ENCODE results near the gene BICC1. TPM values are rescaled to one million over a fixed set of nuclear protein-coding genes. Genes with fewer than 3 reads are reported as not detected.
"Not testable (repeated sequence)": the region's sequence is repeated elsewhere in the genome, so short reads cannot be mapped to it uniquely, and the experiment has no call there.

The BICC1 gene
- total and polyA plus RNA-seq, 12 donors = 4.5 to 25.9 (median 9.8) TPM

DNA sequence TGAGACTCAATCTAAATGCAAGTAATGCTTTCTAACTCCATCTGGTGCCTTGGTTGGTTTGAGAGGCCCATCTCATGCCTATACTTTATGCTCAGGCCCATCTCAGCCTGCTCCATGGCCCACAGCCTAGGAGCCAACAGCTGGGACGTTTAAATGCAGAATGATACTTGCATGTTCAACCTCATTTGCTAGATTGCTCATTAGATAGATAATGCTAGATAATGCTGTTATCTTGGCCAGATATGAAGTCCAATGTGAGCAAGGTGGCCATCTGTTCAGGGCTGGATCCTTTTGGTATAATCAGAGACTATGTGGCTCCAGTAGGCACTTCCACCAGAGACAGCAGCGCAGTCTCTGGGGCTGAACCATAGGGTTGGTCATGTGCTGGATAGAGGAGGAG, 342.1 kb downstream of the BICC1 start:
- TF ChIP-seq, protein P1, sequence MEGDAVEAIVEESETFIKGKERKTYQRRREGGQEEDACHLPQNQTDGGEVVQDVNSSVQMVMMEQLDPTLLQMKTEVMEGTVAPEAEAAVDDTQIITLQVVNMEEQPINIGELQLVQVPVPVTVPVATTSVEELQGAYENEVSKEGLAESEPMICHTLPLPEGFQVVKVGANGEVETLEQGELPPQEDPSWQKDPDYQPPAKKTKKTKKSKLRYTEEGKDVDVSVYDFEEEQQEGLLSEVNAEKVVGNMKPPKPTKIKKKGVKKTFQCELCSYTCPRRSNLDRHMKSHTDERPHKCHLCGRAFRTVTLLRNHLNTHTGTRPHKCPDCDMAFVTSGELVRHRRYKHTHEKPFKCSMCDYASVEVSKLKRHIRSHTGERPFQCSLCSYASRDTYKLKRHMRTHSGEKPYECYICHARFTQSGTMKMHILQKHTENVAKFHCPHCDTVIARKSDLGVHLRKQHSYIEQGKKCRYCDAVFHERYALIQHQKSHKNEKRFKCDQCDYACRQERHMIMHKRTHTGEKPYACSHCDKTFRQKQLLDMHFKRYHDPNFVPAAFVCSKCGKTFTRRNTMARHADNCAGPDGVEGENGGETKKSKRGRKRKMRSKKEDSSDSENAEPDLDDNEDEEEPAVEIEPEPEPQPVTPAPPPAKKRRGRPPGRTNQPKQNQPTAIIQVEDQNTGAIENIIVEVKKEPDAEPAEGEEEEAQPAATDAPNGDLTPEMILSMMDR (IDR thresholded peaks at IDR 0.05) = no peak
- no peak for TF ChIP-seq POLR2A (IDR thresholded peaks at IDR 0.05)
- intact Hi-C loops (cut with DNase I) = no loop called here
- H3K27me3 ChIP-seq = no peaks in the 10 kb centered on the region
- no peaks in the 10 kb centered on the region for H3K9me3 ChIP-seq (replicated peaks in 1 of 3)
- WGBS, 4 donors = 59 to 66% (median 61%) methylated on average over 2 of the region's 2 CpGs
- no peak overlapping the region for H3K27ac ChIP-seq
- peaks cover 0 to 4% of the 10 kb centered on the region in 2 donors for H3K4me1 ChIP-seq (replicated peaks in 1 of 2)
- no peaks in the 10 kb centered on the region for H3K36me3 ChIP-seq (replicated peaks in 1 of 2)
- DNase-seq = no peak
- no peak overlapping the region for H3K4me3 ChIP-seq

GRCh38 chr10:58856508-58857240, 344.0 kb downstream of the BICC1 start:
- Histone ChIP-seq H3K27ac (peak overlapping the region in 1 of 5 donors; percentile 58), H3K9me3 (replicated peaks in 1 of 3) (no peaks in the 10 kb centered on the region), H3K27me3 (no peaks in the 10 kb centered on the region), H3K36me3 (replicated peaks in 1 of 2) (no peaks in the 10 kb centered on the region), H3K4me1 (replicated peaks in 1 of 2) (peaks cover 0 to 4% of the 10 kb centered on the region in 2 donors), H3K4me3 (no peak overlapping the region)
- TF ChIP-seq POLR2A (IDR thresholded peaks at IDR 0.05) = no peak
- TF ChIP-seq, protein P1 (IDR thresholded peaks at IDR 0.05) = no peak
- WGBS, 4 donors = 80 to 83% (median 82%) methylated on average over 9 of the region's 9 CpGs
- intact Hi-C loops (cut with DNase I) = no loop called here
- peak in 5 of 7 donors; percentile 13 to 57 (median 38) for DNase-seq

DNA sequence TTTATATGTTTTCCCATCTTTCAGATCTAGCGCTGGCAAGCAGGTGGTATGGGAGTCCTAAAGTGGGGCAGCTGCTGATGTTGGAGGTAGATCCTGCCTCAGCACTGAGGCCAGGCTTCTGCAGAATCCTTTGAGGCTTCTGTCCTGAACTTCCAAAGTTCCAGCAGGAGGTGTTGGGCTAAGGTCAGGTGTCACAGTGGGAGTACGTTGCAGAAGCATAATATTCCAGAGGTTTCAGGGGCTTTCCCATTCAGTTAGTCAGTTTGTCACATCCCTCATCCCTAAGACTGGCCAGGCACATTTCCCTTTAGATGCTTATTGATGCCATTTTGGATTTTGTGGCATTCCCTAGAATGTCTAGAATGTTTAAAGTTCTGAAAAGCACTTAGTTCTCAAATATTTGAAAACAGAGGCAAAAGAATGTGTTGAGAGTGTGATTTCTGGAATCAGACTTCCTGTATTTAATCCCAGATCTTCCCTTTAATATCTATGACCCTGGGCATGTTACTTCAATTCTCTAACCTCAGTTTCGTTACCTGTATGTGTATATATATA, 344.7 kb downstream of the BICC1 start:
- Histone ChIP-seq H3K4me1 (replicated peaks in 1 of 2) (peaks cover 0 to 4% of the 10 kb centered on the region in 2 donors), H3K4me3 (no peak overlapping the region), H3K27ac (no peak overlapping the region), H3K9me3 (replicated peaks in 1 of 3) (no peaks in the 10 kb centered on the region), H3K27me3 (no peaks in the 10 kb centered on the region), H3K36me3 (replicated peaks in 1 of 2) (no peaks in the 10 kb centered on the region)
- intact Hi-C loops (cut with DNase I) = no loop called here
- 73 to 86% (median 77%) methylated on average over 3 of the region's 3 CpGs for WGBS, 4 donors
- DNase-seq = no peak
- TF ChIP-seq, protein P1 (IDR thresholded peaks at IDR 0.05) = no peak
- TF ChIP-seq POLR2A (IDR thresholded peaks at IDR 0.05) = no peak

DNA sequence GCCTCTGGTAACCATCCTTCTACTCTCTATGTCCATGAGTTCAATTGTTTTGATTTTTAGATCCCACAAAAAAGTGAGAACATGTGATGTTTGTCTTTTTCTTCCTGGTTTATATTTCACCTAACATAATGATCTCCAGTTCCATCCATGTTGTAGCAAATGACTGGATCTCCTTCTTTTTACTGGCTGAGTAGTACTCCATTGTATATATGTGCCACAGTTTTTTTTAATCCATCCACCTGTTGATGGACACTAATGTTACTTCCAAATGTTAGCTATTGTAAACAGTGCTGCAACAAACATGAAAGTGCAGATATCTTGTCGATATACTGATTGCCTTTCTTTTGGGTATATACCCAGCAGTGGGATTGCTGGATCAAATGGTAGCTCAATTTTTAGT, 345.5 kb downstream of the BICC1 start:
- H3K27ac ChIP-seq; intact Hi-C loops (cut with DNase I); H3K4me3 ChIP-seq; H3K4me1 ChIP-seq (replicated peaks in 1 of 2); H3K27me3 ChIP-seq; H3K36me3 ChIP-seq (replicated peaks in 1 of 2); DNase-seq; H3K9me3 ChIP-seq (replicated peaks in 1 of 3): not testable (repeated sequence)
- WGBS, 4 donors = 95 to 100% (median 99%) methylated on average over 1 of the region's 1 CpG

GRCh38 chr10:58859526-58859925, 346.9 kb downstream of the BICC1 start:
- H3K27ac ChIP-seq = no peak overlapping the region
- no peaks in the 10 kb centered on the region for H3K27me3 ChIP-seq
- H3K4me1 ChIP-seq (replicated peaks in 1 of 2) = peaks cover 0 to 4% of the 10 kb centered on the region in 2 donors
- no peaks in the 10 kb centered on the region for H3K9me3 ChIP-seq (replicated peaks in 1 of 3)
- TF ChIP-seq POLR2A (IDR thresholded peaks at IDR 0.05) = no peak
- TF ChIP-seq, protein P1 (IDR thresholded peaks at IDR 0.05) = no peak
- 93 to 100% (median 97%) methylated on average over 2 of the region's 2 CpGs for WGBS, 4 donors
- H3K4me3 ChIP-seq = no peak overlapping the region
- DNase-seq = no peak
- intact Hi-C loops (cut with DNase I) = no loop called here
- no peaks in the 10 kb centered on the region for H3K36me3 ChIP-seq (replicated peaks in 1 of 2)
